ENCODE results near the gene PLCB2. TPM values are rescaled to one million over a fixed set of nuclear protein-coding genes. Genes with fewer than 3 reads are reported as not detected.

The PLCB2 gene
- polyA plus RNA-seq, 1 donor (not counting 4 experiments of a cell fraction or from before 2014, with no cell fraction given) = 0.73 TPM

GRCh38 chr15:40266828-40267304, 40.9 kb downstream of the PLCB2 start:
- peak; percentile 97 for FAIRE-seq
- Histone ChIP-seq H3K36me3 (ENCODE audit: control insufficient read depth in 2 of 2, extremely low read depth in 1 of 2, insufficient read depth in 2 of 2, low read length in 2 of 2) (peaks cover 31 to 41% of the 10 kb centered on the region in 2 experiments), H3K4me3 (ENCODE audit: control insufficient read depth in 2 of 3, extremely low read depth in 1 of 3, insufficient read depth in 2 of 3, low read depth in 1 of 3, low read length in 3 of 3) (no peak overlapping the region), H4K20me1 (ENCODE audit: control insufficient read depth, extremely low read depth, insufficient read depth, low read length) (peaks cover 3% of the 10 kb centered on the region), H3K27ac (ENCODE audit: control insufficient read depth, insufficient read depth, low read length) (peak overlapping the region; percentile 75), H3K4me2 (ENCODE audit: control insufficient read depth, extremely low read depth, insufficient read depth, low read depth, low read length) (peak overlapping the region; percentile 22), H3K4me1 (ENCODE audit: control insufficient read depth, extremely low read depth, insufficient read depth, low read length) (peaks cover 14% of the 10 kb centered on the region), H3K27me3 (ENCODE audit: control insufficient read depth, extremely low read depth, insufficient read depth, low read length) (no peaks in the 10 kb centered on the region), H3K79me2 (ENCODE audit: control insufficient read depth, insufficient read depth, low read length) (no peaks in the 10 kb centered on the region), H3K9me1 (ENCODE audit: control insufficient read depth, extremely low read depth, insufficient read depth, low read length) (no peaks in the 10 kb centered on the region), H3K9ac (ENCODE audit: control insufficient read depth, extremely low read depth, insufficient read depth, low read length) (peak overlapping the region; percentile 52), H2AFZ (ENCODE audit: control insufficient read depth, low read length) (no peak overlapping the region), H3K9me3 (ENCODE audit: control insufficient read depth, low read depth, low read length) (no peaks in the 10 kb centered on the region)
- DNase-seq (ENCODE audit: low read depth, low spot score) = peak; percentile 83
- TF ChIP-seq EZH2 (IDR thresholded peaks at IDR 0.05; ENCODE audit: low read length) = no peak
- TF ChIP-seq, protein P1, sequence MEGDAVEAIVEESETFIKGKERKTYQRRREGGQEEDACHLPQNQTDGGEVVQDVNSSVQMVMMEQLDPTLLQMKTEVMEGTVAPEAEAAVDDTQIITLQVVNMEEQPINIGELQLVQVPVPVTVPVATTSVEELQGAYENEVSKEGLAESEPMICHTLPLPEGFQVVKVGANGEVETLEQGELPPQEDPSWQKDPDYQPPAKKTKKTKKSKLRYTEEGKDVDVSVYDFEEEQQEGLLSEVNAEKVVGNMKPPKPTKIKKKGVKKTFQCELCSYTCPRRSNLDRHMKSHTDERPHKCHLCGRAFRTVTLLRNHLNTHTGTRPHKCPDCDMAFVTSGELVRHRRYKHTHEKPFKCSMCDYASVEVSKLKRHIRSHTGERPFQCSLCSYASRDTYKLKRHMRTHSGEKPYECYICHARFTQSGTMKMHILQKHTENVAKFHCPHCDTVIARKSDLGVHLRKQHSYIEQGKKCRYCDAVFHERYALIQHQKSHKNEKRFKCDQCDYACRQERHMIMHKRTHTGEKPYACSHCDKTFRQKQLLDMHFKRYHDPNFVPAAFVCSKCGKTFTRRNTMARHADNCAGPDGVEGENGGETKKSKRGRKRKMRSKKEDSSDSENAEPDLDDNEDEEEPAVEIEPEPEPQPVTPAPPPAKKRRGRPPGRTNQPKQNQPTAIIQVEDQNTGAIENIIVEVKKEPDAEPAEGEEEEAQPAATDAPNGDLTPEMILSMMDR (optimal IDR thresholded peaks at IDR 0.05 in 1 of 3, IDR thresholded peaks at IDR 0.05 in 1 of 3, conservative IDR thresholded peaks at IDR 0.05 in 1 of 3; ENCODE audit: extremely low read depth in 1 of 3, insufficient read depth in 2 of 3, low read length in 3 of 3) = no peak
- dilution Hi-C loops (cut with MboI; ENCODE audit: extremely low pct_ligation_motif_present, low sequenced_read_pairs) = no loop called here

- no peak overlapping the region for H3K4me2 ChIP-seq (ENCODE audit: control insufficient read depth, extremely low read depth, insufficient read depth, low read depth, low read length)
- H3K4me1 ChIP-seq (ENCODE audit: control insufficient read depth, extremely low read depth, insufficient read depth, low read length) = peaks cover 14% of the 10 kb centered on the region
- H3K27ac ChIP-seq (ENCODE audit: control insufficient read depth, insufficient read depth, low read length) = no peak overlapping the region
- H2AFZ ChIP-seq (ENCODE audit: control insufficient read depth, low read length) = no peak overlapping the region
- FAIRE-seq = no peak
- H3K36me3 ChIP-seq (ENCODE audit: control insufficient read depth in 2 of 2, extremely low read depth in 1 of 2, insufficient read depth in 2 of 2, low read length in 2 of 2) = peaks cover 33 to 41% of the 10 kb centered on the region in 2 experiments
- TF ChIP-seq, protein P1 (optimal IDR thresholded peaks at IDR 0.05 in 1 of 3, IDR thresholded peaks at IDR 0.05 in 1 of 3, conservative IDR thresholded peaks at IDR 0.05 in 1 of 3; ENCODE audit: extremely low read depth in 1 of 3, insufficient read depth in 2 of 3, low read length in 3 of 3) = no peak
- no peak for TF ChIP-seq EZH2 (IDR thresholded peaks at IDR 0.05; ENCODE audit: low read length)
- no peaks in the 10 kb centered on the region for H3K9me3 ChIP-seq (ENCODE audit: control insufficient read depth, low read depth, low read length)
- H3K4me3 ChIP-seq (ENCODE audit: control insufficient read depth in 2 of 3, extremely low read depth in 1 of 3, insufficient read depth in 2 of 3, low read depth in 1 of 3, low read length in 3 of 3) = no peak overlapping the region
- H3K9me1 ChIP-seq (ENCODE audit: control insufficient read depth, extremely low read depth, insufficient read depth, low read length) = no peaks in the 10 kb centered on the region
- peaks cover 3% of the 10 kb centered on the region for H4K20me1 ChIP-seq (ENCODE audit: control insufficient read depth, extremely low read depth, insufficient read depth, low read length)
- no peak overlapping the region for H3K9ac ChIP-seq (ENCODE audit: control insufficient read depth, extremely low read depth, insufficient read depth, low read length)
- H3K79me2 ChIP-seq (ENCODE audit: control insufficient read depth, insufficient read depth, low read length) = no peaks in the 10 kb centered on the region
- DNase-seq (ENCODE audit: low read depth, low spot score) = no peak
- H3K27me3 ChIP-seq (ENCODE audit: control insufficient read depth, extremely low read depth, insufficient read depth, low read length) = no peaks in the 10 kb centered on the region
- dilution Hi-C loops (cut with MboI; ENCODE audit: extremely low pct_ligation_motif_present, low sequenced_read_pairs) = no loop called here
Measured at GRCh38 chr15:40265875-40266274, 41.9 kb downstream of the PLCB2 start.

All from keratinocyte (primary cell).